Measurements from ENCODE around the gene CD200. TPM values are rescaled to one million over a fixed set of nuclear protein-coding genes. Genes with fewer than 3 reads are reported as not detected.

Gene CD200
- total RNA-seq, 4 donors from 2014 or later, result 15.6 to 31.8 (median 23.6) TPM

- Histone ChIP-seq H3K4me3 (no peak overlapping the region), H3K27me3 (no peaks in the 10 kb centered on the region), H3K36me3 (no peaks in the 10 kb centered on the region), H3K27ac (no peak overlapping the region), H3K9me3 (no peaks in the 10 kb centered on the region), H3K4me1 (no peaks in the 10 kb centered on the region)
- intact Hi-C loops (cut with DNase I; ENCODE audit: low total_unique reads), result no loop called here
- DNase-seq, result no peak
- no peak for TF ChIP-seq POLR2A (IDR thresholded peaks at IDR 0.05)
- TF ChIP-seq CTCF (IDR thresholded peaks at IDR 0.05), result no peak
Observed at GRCh38 chr3:112306825-112307224, 26.1 kb upstream of the CD200 start.

DNA sequence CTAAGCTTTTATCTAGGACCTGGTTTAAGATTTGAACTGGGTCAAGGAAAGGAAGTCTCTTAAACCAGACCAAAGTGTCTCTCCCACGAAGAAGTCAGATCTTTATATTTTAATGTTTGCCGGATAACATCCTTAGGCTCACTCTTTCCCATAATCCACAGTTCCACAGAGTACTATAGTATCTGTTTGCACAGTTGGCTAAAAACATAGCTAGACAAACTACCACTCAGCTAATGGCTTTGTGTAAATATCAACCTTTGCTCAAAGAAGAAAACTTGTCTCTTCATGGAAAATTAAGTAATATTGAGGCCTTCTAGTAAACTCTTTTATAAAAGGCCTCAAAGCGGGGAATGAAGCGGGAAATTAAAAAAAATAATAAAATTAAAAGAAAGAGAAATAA lies 25.4 kb upstream of the CD200 start:
- intact Hi-C loops (cut with DNase I; ENCODE audit: low total_unique reads), result no loop called here
- H3K27me3 ChIP-seq, result no peaks in the 10 kb centered on the region
- H3K4me1 ChIP-seq, result no peaks in the 10 kb centered on the region
- H3K27ac ChIP-seq, result no peak overlapping the region
- no peak overlapping the region for H3K4me3 ChIP-seq
- no peaks in the 10 kb centered on the region for H3K36me3 ChIP-seq
- H3K9me3 ChIP-seq, result no peaks in the 10 kb centered on the region
- TF ChIP-seq CTCF (IDR thresholded peaks at IDR 0.05) (no peak), POLR2A (IDR thresholded peaks at IDR 0.05) (no peak)
- DNase-seq, result no peak

DNA sequence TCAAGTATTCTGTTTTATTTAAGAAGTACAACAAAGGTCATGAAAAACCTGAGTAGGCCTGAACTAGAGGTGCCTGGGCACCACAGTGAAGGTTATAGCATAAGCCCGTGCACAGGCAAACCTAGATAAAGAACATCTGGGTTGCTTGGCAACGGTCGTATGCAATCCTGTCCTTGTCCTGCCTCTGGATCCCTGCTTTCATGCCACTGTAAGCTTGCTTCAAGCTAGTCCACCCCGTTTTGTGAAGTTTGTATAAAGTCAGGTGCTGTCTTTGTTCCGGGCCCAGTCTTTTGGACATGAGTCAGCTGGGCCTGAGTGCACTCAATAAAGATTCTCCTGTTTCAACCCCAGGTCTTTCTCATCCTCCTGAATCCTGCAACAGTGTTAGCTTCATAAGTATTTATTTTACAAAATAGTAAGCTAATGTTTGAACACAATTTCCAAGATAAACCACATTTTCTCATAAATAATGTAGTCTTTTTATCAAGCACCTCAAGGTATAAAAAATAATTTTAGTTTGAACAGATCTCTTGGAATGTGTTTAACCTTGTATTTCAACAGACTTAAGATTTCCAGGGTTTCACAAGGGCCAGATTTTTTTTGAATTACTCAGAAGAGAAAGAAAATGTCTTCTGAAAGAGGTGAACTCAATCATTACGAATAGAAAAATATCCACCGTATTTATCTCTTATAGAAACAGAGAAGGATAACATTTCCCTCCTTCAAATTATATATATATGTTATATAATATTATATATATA lies 24.6 kb upstream of the CD200 start:
- no peak for TF ChIP-seq POLR2A (IDR thresholded peaks at IDR 0.05)
- TF ChIP-seq CTCF (IDR thresholded peaks at IDR 0.05), result no peak
- no peaks in the 10 kb centered on the region for H3K9me3 ChIP-seq
- H3K36me3 ChIP-seq, result no peaks in the 10 kb centered on the region
- no peak overlapping the region for H3K27ac ChIP-seq
- DNase-seq, result no peak
- H3K4me1 ChIP-seq, result no peaks in the 10 kb centered on the region
- no peak overlapping the region for H3K4me3 ChIP-seq
- intact Hi-C loops (cut with DNase I; ENCODE audit: low total_unique reads), result no loop called here
- H3K27me3 ChIP-seq, result no peaks in the 10 kb centered on the region

DNA sequence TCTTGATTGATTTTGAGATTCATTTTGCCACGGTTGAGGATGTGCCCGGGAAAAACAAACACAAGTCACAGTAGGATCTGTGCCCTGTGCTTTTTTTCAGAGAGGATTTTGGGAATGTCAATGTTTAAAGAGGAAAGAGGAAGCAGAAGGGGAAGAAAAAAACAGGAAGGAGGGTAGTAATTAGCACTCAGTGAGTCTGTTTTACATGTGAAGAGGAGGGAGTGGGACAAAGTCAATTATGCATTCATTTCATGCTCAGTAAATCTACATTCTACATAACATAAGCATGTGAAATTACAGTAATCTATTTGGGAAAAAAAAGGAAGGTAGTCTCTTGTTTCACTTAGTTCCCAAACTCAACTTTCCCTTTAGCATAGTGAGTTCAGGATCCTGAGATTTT lies 18.3 kb upstream of the CD200 start:
- no peaks in the 10 kb centered on the region for H3K36me3 ChIP-seq
- H3K27me3 ChIP-seq, result no peaks in the 10 kb centered on the region
- no peak for DNase-seq
- no peaks in the 10 kb centered on the region for H3K4me1 ChIP-seq
- no peak overlapping the region for H3K27ac ChIP-seq
- H3K9me3 ChIP-seq, result no peaks in the 10 kb centered on the region
- intact Hi-C loops (cut with DNase I; ENCODE audit: low total_unique reads), result no loop called here
- H3K4me3 ChIP-seq, result no peak overlapping the region
- no peak for TF ChIP-seq CTCF (IDR thresholded peaks at IDR 0.05)
- TF ChIP-seq POLR2A (IDR thresholded peaks at IDR 0.05), result no peak

- TF ChIP-seq POLR2A (IDR thresholded peaks at IDR 0.05) (no peak), CTCF (IDR thresholded peaks at IDR 0.05) (no peak)
- H3K4me3 ChIP-seq, result no peak overlapping the region
- no peak for DNase-seq
- H3K27me3 ChIP-seq, result no peaks in the 10 kb centered on the region
- no peaks in the 10 kb centered on the region for H3K9me3 ChIP-seq
- H3K27ac ChIP-seq, result no peak overlapping the region
- H3K4me1 ChIP-seq, result no peaks in the 10 kb centered on the region
- H3K36me3 ChIP-seq, result no peaks in the 10 kb centered on the region
- intact Hi-C loops (cut with DNase I; ENCODE audit: low total_unique reads), result no loop called here
Observed at GRCh38 chr3:112315791-112316190, 17.2 kb upstream of the CD200 start.

Measured in uterus (tissue), 4 donors.